Caco-2 (cell line): ENCODE measurements around the gene NDNF. TPM values are rescaled to one million over a fixed set of nuclear protein-coding genes. Genes with fewer than 3 reads are reported as not detected.

ENCODE experiments used
- BruUV-seq: library from RNA; stranded (reverse); fragments of 400-500 nt; replicated peaks from 2 replicates; lab custom pipeline; 2021; lab: Mats Ljungman, UMichigan
- CTCF ChIA-PET: fragments of 300-600 bp; sonication (Branson Sonifier 250); formaldehyde crosslinking; loops from one replicate; lab custom pipeline; 2022; ENCODE audit warnings: antibody characterized with exemption; lab: Charles Lee
- POLR2A ChIA-PET: fragments of 300-600 bp; sonication (Branson Sonifier 250); formaldehyde crosslinking; loops from one replicate; lab custom pipeline; 2022; ENCODE audit warnings: antibody characterized with exemption; lab: Charles Lee
- DNase-seq, 2 experiments: peaks; one replicate each; pipeline versions ENCODE4 v3.0.0 to v3.0.0-alpha.2; 2020 to 2022
- H3K27me3 ChIP-seq: replicated peaks from 2 replicates; pipeline ENCODE4 v1.6.0; 2011; ENCODE audit warnings: low read length; ENCODE audit not compliant: control insufficient read depth, insufficient read depth
- H3K36me3 ChIP-seq: 2 replicates; pipeline ENCODE4 v1.5.1; 2011; ENCODE audit warnings: low read length; ENCODE audit not compliant: control insufficient read depth, insufficient read depth
- H3K4me1 ChIP-seq: fragments of 250-450 bp; sonication (Bioruptor Pico); 2 replicates; pipeline ENCODE4 v1.5.1; 2020; ENCODE audit warnings: mild to moderate bottlenecking
- H3K4me3 ChIP-seq: 2 replicates; pipeline ENCODE4 v1.5.1; 2011; ENCODE audit warnings: low read depth, mild to moderate bottlenecking, control low read depth, low read length
- H3K9me3 ChIP-seq: fragments of 250-450 bp; sonication (Bioruptor Pico); 2 replicates; pipeline ENCODE4 v1.5.1; 2020; ENCODE audit warnings: mild to moderate bottlenecking, moderate library complexity
- H3K27ac Mint-ChIP-seq: one replicate; pipeline ENCODE4 v1.8.0; 2022; ENCODE audit warnings: mixed read lengths; ENCODE audit not compliant: unreplicated experiment
- H3K27me3 Mint-ChIP-seq: one replicate; pipeline ENCODE4 v1.8.0; 2022; ENCODE audit warnings: mixed read lengths; ENCODE audit not compliant: insufficient read depth, unreplicated experiment
- H3K36me3 Mint-ChIP-seq: one replicate; pipeline ENCODE4 v1.8.0; 2022; ENCODE audit warnings: mild to moderate bottlenecking, mixed read lengths; ENCODE audit not compliant: insufficient read depth, unreplicated experiment
- H3K4me1 Mint-ChIP-seq: one replicate; pipeline ENCODE4 v1.8.0; 2022; ENCODE audit warnings: low read depth, mixed read lengths; ENCODE audit not compliant: unreplicated experiment
- H3K4me3 Mint-ChIP-seq: one replicate; pipeline ENCODE4 v1.8.0; 2022; ENCODE audit warnings: mild to moderate bottlenecking, moderate library complexity, mixed read lengths; ENCODE audit not compliant: unreplicated experiment
- H3K9me3 Mint-ChIP-seq: one replicate; pipeline ENCODE4 v1.8.0; 2022; ENCODE audit warnings: mixed read lengths; ENCODE audit not compliant: unreplicated experiment
- CTCF ChIP-seq, 2 experiments: fragments of 200-600 bp in 1 of 2; IDR thresholded peaks; 1 replicate in 1 of 2; 2 replicates in 1 of 2; pipeline versions ENCODE4 v1.5.1 to v1.8.0; 2011 to 2022; ENCODE audit warnings: antibody characterized with exemption in 1 of 2, control low read depth in 1 of 2, inconsistent platforms in 1 of 2, low read depth in 1 of 2, low read length in 1 of 2, mild to moderate bottlenecking in 1 of 2, moderate library complexity in 1 of 2; ENCODE audit not compliant: insufficient read depth in 1 of 2, severe bottlenecking in 1 of 2, unreplicated experiment in 1 of 2
- intact Hi-C: fragments of 100-400 bp; cut with micrococcal nuclease; formaldehyde crosslinking; loops from one replicate; pipeline ENCODE4 v1.10.0; 2022; ENCODE audit not compliant: unreplicated experiment
- total RNA-seq: library from RNA; stranded (reverse); gene quantifications from 2 replicates; pipeline ENCODE4 v1.2.3, GENCODE V29; 2022

The NDNF gene
- total RNA-seq, 1 experiment from 2014 or later: 3.7 TPM

GRCh38 chr4:121041307-121042090, 30.8 kb downstream of the NDNF start:
- Histone ChIP-seq H3K4me3 (no peak overlapping the region), H3K36me3 (no peaks in the 10 kb centered on the region), H3K27me3 (no peaks in the 10 kb centered on the region), H3K4me1 (no peaks in the 10 kb centered on the region), H3K9me3 (no peaks in the 10 kb centered on the region)
- no TSS peak for BruUV-seq
- ChIA-PET POLR2A (no interaction called here), CTCF (no interaction called here)
- intact Hi-C loops: no loop called here
- Mint-ChIP-seq H3K36me3 (no peaks in the 10 kb centered on the region), H3K27ac (no peak overlapping the region), H3K9me3 (no peaks in the 10 kb centered on the region), H3K4me1 (no peaks in the 10 kb centered on the region), H3K4me3 (no peak overlapping the region), H3K27me3 (no peaks in the 10 kb centered on the region)
- no peak for TF ChIP-seq CTCF (IDR thresholded peaks at IDR 0.05; ENCODE audit: insufficient read depth in 1 of 2, low read depth in 1 of 2, low read length in 1 of 2, severe bottlenecking in 1 of 2, unreplicated experiment in 1 of 2)
- no peak for DNase-seq

GRCh38 chr4:121034017-121034416, 38.3 kb downstream of the NDNF start:
- no TSS peak for BruUV-seq
- Histone ChIP-seq H3K27me3 (no peaks in the 10 kb centered on the region), H3K4me1 (no peaks in the 10 kb centered on the region), H3K9me3 (no peaks in the 10 kb centered on the region), H3K36me3 (no peaks in the 10 kb centered on the region), H3K4me3 (no peak overlapping the region)
- no peaks in the 10 kb centered on the region for H3K4me1 Mint-ChIP-seq
- no peak for DNase-seq
- H3K27me3 Mint-ChIP-seq: no peaks in the 10 kb centered on the region
- no peak for TF ChIP-seq CTCF (IDR thresholded peaks at IDR 0.05; ENCODE audit: insufficient read depth in 1 of 2, low read depth in 1 of 2, low read length in 1 of 2, severe bottlenecking in 1 of 2, unreplicated experiment in 1 of 2)
- H3K27ac Mint-ChIP-seq: no peak overlapping the region
- H3K36me3 Mint-ChIP-seq: no peaks in the 10 kb centered on the region
- ChIA-PET POLR2A (no interaction called here), CTCF (interaction anchor here (0.6 kb wide), 1 partner anchor 14 kb away, joined by 3 read pairs; no protein-coding TSS in a partner anchor)
- intact Hi-C loops: no loop called here
- no peaks in the 10 kb centered on the region for H3K9me3 Mint-ChIP-seq
- no peak overlapping the region for H3K4me3 Mint-ChIP-seq

- DNase-seq: no peak
- POLR2A ChIA-PET: no interaction called here
- Histone ChIP-seq H3K9me3 (no peaks in the 10 kb centered on the region), H3K4me3 (no peak overlapping the region), H3K36me3 (no peaks in the 10 kb centered on the region), H3K27me3 (no peaks in the 10 kb centered on the region), H3K4me1 (no peaks in the 10 kb centered on the region)
- no peaks in the 10 kb centered on the region for H3K36me3 Mint-ChIP-seq
- BruUV-seq: no TSS peak
- TF ChIP-seq CTCF (IDR thresholded peaks at IDR 0.05; ENCODE audit: insufficient read depth in 1 of 2, low read depth in 1 of 2, low read length in 1 of 2, severe bottlenecking in 1 of 2, unreplicated experiment in 1 of 2): no peak
- no peaks in the 10 kb centered on the region for H3K9me3 Mint-ChIP-seq
- no peaks in the 10 kb centered on the region for H3K4me1 Mint-ChIP-seq
- intact Hi-C loops: no loop called here
- peaks cover 3% of the 10 kb centered on the region for H3K27me3 Mint-ChIP-seq
- no peak overlapping the region for H3K4me3 Mint-ChIP-seq
- CTCF ChIA-PET: no interaction called here
- H3K27ac Mint-ChIP-seq: no peak overlapping the region
Observed at GRCh38 chr4:121030711-121031110, 41.6 kb downstream of the NDNF start.
